H1 (cell line): ENCODE data around the gene ENPEP.

Experiments used
- CHD2 ChIP-seq: IDR thresholded peaks from 2 replicates; pipeline ENCODE4 v1.6.1; 2012; ENCODE audit warnings: low read length, improper control_type of control experiment
- EZH2 ChIP-seq: fragments of 200-600 bp; sonication (generic); IDR thresholded peaks from 2 replicates; pipeline ENCODE4 v1.7.1; 2012; ENCODE audit warnings: low read depth, mild to moderate bottlenecking, moderate library complexity, low read length, inconsistent platforms; ENCODE audit not compliant: severe bottlenecking
- GTF2F1 ChIP-seq: IDR thresholded peaks from 2 replicates; pipeline ENCODE4 v1.6.1; 2012; ENCODE audit warnings: low read depth, low read length, improper control_type of control experiment, borderline replicate concordance
- POLR2A ChIP-seq, 2 experiments: IDR thresholded peaks; 1 replicate in 1 of 2; 2 replicates in 1 of 2; pipeline ENCODE4 v1.6.1; 2011; ENCODE audit warnings: low read depth in 2 of 2, low read length in 2 of 2, mild to moderate bottlenecking in 2 of 2; ENCODE audit errors: control extremely low read depth in 1 of 2
- TAF1 ChIP-seq: IDR thresholded peaks from 2 replicates; pipeline ENCODE4 v1.6.1; 2011; ENCODE audit warnings: mild to moderate bottlenecking, low read depth, low read length
- TF ChIP-seq, protein P1 (sequence below), 3 experiments: IDR thresholded peaks; 1 replicate in 2 of 3; 2 replicates in 1 of 3; pipeline versions ENCODE4 v1.5.1 to v1.6.1; 2011; ENCODE audit warnings: low read length in 3 of 3, mild to moderate bottlenecking in 3 of 3, inconsistent platforms in 2 of 3, low read depth in 1 of 3, moderate library complexity in 1 of 3; ENCODE audit not compliant: insufficient read depth in 1 of 3; ENCODE audit errors: control extremely low read depth in 1 of 3

DNA sequence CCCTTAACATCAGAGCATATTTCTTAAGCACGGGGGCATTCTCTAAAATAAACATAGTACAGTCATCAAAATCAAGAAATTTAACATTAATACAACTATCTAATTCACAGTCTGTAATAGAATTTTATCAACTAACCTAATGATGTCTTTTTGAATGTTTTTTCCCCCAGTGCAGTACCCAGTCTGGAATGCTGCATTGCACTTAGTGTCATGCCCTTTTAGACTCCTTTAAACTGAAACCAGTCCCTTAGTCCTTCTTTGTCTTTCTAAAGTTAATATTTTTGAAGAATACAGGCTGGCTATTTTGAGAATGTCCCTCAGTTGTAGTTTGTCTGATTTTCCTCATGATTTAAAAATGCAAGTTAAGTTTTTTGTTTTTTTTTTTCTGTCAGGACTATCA, 9.5 kb downstream of the ENPEP start:
- TF ChIP-seq, protein P1, sequence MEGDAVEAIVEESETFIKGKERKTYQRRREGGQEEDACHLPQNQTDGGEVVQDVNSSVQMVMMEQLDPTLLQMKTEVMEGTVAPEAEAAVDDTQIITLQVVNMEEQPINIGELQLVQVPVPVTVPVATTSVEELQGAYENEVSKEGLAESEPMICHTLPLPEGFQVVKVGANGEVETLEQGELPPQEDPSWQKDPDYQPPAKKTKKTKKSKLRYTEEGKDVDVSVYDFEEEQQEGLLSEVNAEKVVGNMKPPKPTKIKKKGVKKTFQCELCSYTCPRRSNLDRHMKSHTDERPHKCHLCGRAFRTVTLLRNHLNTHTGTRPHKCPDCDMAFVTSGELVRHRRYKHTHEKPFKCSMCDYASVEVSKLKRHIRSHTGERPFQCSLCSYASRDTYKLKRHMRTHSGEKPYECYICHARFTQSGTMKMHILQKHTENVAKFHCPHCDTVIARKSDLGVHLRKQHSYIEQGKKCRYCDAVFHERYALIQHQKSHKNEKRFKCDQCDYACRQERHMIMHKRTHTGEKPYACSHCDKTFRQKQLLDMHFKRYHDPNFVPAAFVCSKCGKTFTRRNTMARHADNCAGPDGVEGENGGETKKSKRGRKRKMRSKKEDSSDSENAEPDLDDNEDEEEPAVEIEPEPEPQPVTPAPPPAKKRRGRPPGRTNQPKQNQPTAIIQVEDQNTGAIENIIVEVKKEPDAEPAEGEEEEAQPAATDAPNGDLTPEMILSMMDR (IDR thresholded peaks at IDR 0.05; ENCODE audit: control extremely low read depth in 1 of 3, insufficient read depth in 1 of 3, low read depth in 1 of 3, low read length in 3 of 3) = no peak
- TF ChIP-seq TAF1 (no peak), CHD2 (no peak), POLR2A (IDR thresholded peaks at IDR 0.05; ENCODE audit: control extremely low read depth in 1 of 2, low read depth in 2 of 2, low read length in 2 of 2) (no peak), EZH2 (no peak), GTF2F1 (no peak)
